Tongue (tissue), 2 donors: ENCODE results near the gene FBXO40. TPM values are rescaled to one million over a fixed set of nuclear protein-coding genes. Genes with fewer than 3 reads are reported as not detected.

Source experiments
- DNase-seq: peaks from one replicate; pipeline ENCODE4 v3.0.0-alpha.2; 2015
- total RNA-seq: library from RNA; depleted of rRNA; stranded (reverse); fragments of >200 nt; gene quantifications from one replicate; pipeline ENCODE4 v1.2.3, GENCODE V29; 2014

The FBXO40 gene
- total RNA-seq, 1 donor from 2014 or later: 12.7 TPM

GRCh38 chr3:121621491-121621890 is 28.3 kb downstream of the FBXO40 start:
- no peak for DNase-seq

GRCh38 chr3:121624147-121624899 is 31.1 kb downstream of the FBXO40 start:
- DNase-seq: no peak

GRCh38 chr3:121626495-121626894 is 33.3 kb downstream of the FBXO40 start:
- no peak for DNase-seq

GRCh38 chr3:121627211-121627610 is 34.0 kb downstream of the FBXO40 start:
- DNase-seq: no peak

- DNase-seq: no peak
These were observed 34.4 kb downstream of the FBXO40 start for GRCh38 chr3:121627622-121628021.

GRCh38 chr3:121629601-121630000 is 36.4 kb downstream of the FBXO40 start:
- DNase-seq: no peak

GRCh38 chr3:121630355-121630754 is 37.2 kb downstream of the FBXO40 start:
- DNase-seq: no peak

- no peak for DNase-seq
These were observed 44.7 kb downstream of the FBXO40 start for GRCh38 chr3:121637922-121638321.

- DNase-seq: no peak
These were observed 47.9 kb downstream of the FBXO40 start for GRCh38 chr3:121641127-121641526.

- DNase-seq: no peak
These were observed 49.6 kb downstream of the FBXO40 start for GRCh38 chr3:121642601-121643314.

- DNase-seq: no peak
These were observed 51.9 kb downstream of the FBXO40 start for GRCh38 chr3:121645054-121645453.

- peak; percentile 59 for DNase-seq
These were observed 55.2 kb downstream of the FBXO40 start for GRCh38 chr3:121648219-121648958.

- no peak for DNase-seq
These were observed 56.5 kb downstream of the FBXO40 start for GRCh38 chr3:121649645-121650044.

GRCh38 chr3:121651684-121652083 is 58.5 kb downstream of the FBXO40 start:
- DNase-seq: no peak

- DNase-seq: no peak
These were observed 61.6 kb downstream of the FBXO40 start for GRCh38 chr3:121654493-121655385.

- DNase-seq: no peak
These were observed 65.7 kb downstream of the FBXO40 start for GRCh38 chr3:121658716-121659435.

GRCh38 chr3:121659586-121659985 is 66.4 kb downstream of the FBXO40 start:
- DNase-seq: no peak

- DNase-seq: peak; percentile 8
These were observed 67.4 kb downstream of the FBXO40 start, which contains the start of gene HCLS1 for GRCh38 chr3:121660356-121661171. HCLS1 (minus strand) TSS chr3:121660903; CDS start chr3:121658347, 2,556 bp downstream.

GRCh38 chr3:121661376-121661775 is 68.2 kb downstream of the FBXO40 start:
- DNase-seq: no peak

GRCh38 chr3:121662742-121663141 is 69.6 kb downstream of the FBXO40 start:
- DNase-seq: no peak
